ENCODE measurements around the gene TPRX2. TPM values are rescaled to one million over a fixed set of nuclear protein-coding genes. Genes with fewer than 3 reads are reported as not detected.

Gene TPRX2
- not detected in 5 replicates for total RNA-seq (2022; extraction: Qiagen RNA extraction)

GRCh38 chr19:47858646-47859285, at the start of gene TPRX2:
TSS of gene TPRX2 (plus strand) at chr19:47859235. CDS start at chr19:47859247, 12 bp downstream.

GRCh38 chr19:47821460-47822020, 37.5 kb upstream of the TPRX2 start, which contains the start of gene CRX:
TSS of gene CRX (plus strand) at chr19:47821937. CDS start at chr19:47834444, 12,507 bp downstream.

GRCh38 chr19:47886010-47886559, 27.1 kb downstream of the TPRX2 start, which contains the start of gene SULT2A1:
TSS of gene SULT2A1 (minus strand) at chr19:47886315. CDS start at chr19:47886257, 58 bp downstream.

Other genes with a start within 250 kb of the TPRX2 start
- gene EHD2, start 145.8 kb upstream of the TPRX2 start, total RNA-seq (2022; extraction: Qiagen RNA extraction) = 104 to 181 TPM (median 172 TPM) in 5 replicates
- gene NOP53, start 113.7 kb upstream of the TPRX2 start, total RNA-seq (2022; extraction: Qiagen RNA extraction) = 228 to 309 TPM (median 256 TPM) in 5 replicates
- 94.1 to 159 TPM (median 149 TPM) in 5 replicates for gene SELENOW, start 80.5 kb upstream of the TPRX2 start, total RNA-seq (2022; extraction: Qiagen RNA extraction)
- gene TPRX1, start 54.7 kb upstream of the TPRX2 start, total RNA-seq (2022; extraction: Qiagen RNA extraction) = not detected in 5 replicates
- gene CRX, start 37.3 kb upstream of the TPRX2 start, total RNA-seq (2022; extraction: Qiagen RNA extraction) = not detected in 5 replicates
- 0.03 to 0.04 TPM in 2 of 5 replicates, not detected in the others for gene SULT2A1, start 27.1 kb downstream of the TPRX2 start, total RNA-seq (2022; extraction: Qiagen RNA extraction)
- gene BSPH1, start 132.9 kb downstream of the TPRX2 start, total RNA-seq (2022; extraction: Qiagen RNA extraction) = not detected in 5 replicates
- gene ELSPBP1, start 135.4 kb downstream of the TPRX2 start, total RNA-seq (2022; extraction: Qiagen RNA extraction) = not detected in 5 replicates
- not detected in 5 replicates for gene CABP5, start 184.8 kb downstream of the TPRX2 start, total RNA-seq (2022; extraction: Qiagen RNA extraction)

Measured in A549 treated with dexamethasone at 1 μM for 4 hours (cell line).